ENCODE results near the gene UTP14A.

UTP14A gene

DNA sequence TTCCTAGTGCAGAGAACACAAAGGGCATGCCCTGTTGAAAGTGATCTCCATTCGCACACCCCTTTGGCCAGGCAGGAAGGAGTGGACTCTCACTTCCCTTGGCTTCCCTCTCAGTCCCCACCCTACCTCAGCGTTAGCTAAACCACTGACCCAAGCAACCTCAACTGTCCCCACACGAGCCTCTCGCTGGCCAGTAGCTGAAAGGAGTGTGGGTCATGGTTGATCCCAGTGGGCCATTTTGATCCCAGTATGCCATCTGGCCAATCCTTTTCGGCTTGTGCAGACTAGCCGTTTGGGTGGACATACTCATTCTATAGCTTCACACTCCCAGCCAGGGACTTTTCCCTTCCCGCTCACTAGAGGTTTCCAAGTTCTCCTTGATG is 52.1 kb downstream of the UTP14A start:
- no peak for DNase-seq
- TF ChIP-seq, protein P1, sequence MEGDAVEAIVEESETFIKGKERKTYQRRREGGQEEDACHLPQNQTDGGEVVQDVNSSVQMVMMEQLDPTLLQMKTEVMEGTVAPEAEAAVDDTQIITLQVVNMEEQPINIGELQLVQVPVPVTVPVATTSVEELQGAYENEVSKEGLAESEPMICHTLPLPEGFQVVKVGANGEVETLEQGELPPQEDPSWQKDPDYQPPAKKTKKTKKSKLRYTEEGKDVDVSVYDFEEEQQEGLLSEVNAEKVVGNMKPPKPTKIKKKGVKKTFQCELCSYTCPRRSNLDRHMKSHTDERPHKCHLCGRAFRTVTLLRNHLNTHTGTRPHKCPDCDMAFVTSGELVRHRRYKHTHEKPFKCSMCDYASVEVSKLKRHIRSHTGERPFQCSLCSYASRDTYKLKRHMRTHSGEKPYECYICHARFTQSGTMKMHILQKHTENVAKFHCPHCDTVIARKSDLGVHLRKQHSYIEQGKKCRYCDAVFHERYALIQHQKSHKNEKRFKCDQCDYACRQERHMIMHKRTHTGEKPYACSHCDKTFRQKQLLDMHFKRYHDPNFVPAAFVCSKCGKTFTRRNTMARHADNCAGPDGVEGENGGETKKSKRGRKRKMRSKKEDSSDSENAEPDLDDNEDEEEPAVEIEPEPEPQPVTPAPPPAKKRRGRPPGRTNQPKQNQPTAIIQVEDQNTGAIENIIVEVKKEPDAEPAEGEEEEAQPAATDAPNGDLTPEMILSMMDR (IDR thresholded peaks at IDR 0.05), result no peak
- Mint-ChIP-seq H3K4me1 (peaks cover 71% of the 10 kb centered on the region), H3K9me3 (peaks cover 46% of the 10 kb centered on the region), H3K27me3 (ENCODE audit: low read depth, poor library complexity) (peaks cover 22% of the 10 kb centered on the region), H3K4me3 (peak overlapping the region; percentile 60), H3K36me3 (ENCODE audit: low read depth) (no peaks in the 10 kb centered on the region), H3K27ac (no peak overlapping the region)

DNA sequence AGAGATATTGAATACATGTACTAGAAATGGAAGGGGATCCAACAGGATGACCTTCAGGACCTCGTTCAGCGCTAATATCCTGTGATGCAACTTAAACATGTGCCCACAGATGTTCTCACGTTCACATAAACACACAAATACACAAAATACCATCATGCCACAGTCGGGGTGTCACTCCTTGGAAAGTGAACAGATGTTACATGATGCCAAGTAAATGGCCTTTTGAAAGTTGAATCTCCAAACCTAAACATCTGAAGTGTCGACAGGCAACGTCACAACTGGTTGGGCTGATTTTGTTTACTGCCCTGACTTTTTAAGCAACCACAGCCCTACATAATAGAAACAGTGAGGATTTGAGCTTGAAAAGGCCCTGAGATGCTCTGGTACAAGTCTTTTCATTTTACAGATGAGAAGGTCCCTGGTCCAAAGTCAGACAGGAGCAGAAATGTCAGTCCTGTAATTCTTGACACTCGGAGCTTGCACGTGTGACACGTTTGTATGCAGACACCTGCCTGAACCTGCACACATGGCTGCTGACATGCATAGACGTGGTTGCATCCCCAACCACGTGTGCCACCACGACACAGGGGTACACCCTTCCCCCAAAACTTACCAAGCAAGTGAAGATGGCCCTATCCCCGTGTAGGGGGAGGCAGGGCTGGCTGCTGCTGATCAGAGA is 53.0 kb downstream of the UTP14A start:
- TF ChIP-seq, protein P1 (IDR thresholded peaks at IDR 0.05), result no peak
- no peak for DNase-seq
- peak overlapping the region; percentile 41 for H3K4me3 Mint-ChIP-seq
- H3K36me3 Mint-ChIP-seq (ENCODE audit: low read depth), result no peaks in the 10 kb centered on the region
- H3K9me3 Mint-ChIP-seq, result peaks cover 46% of the 10 kb centered on the region
- H3K27me3 Mint-ChIP-seq (ENCODE audit: low read depth, poor library complexity), result peaks cover 27% of the 10 kb centered on the region
- H3K4me1 Mint-ChIP-seq, result peaks cover 69% of the 10 kb centered on the region
- no peak overlapping the region for H3K27ac Mint-ChIP-seq

DNA sequence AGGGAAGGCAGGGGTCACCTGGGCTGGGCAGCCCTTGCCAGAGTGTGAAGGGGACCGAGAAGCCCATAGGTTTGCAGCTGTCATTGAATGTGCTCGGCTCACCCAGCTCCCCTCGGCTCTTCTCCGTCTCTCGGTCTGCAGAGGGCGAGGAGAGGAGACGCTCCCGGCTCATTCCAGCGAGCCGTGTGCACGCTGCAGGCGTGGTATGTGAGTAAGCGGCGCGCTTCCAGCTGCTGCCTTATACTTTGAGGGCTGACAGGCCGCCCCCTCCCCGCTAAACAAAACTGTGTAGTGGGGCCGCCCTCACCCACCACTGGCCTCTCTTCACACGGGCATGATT is 53.5 kb downstream of the UTP14A start:
- TF ChIP-seq, protein P1 (IDR thresholded peaks at IDR 0.05), result no peak
- Mint-ChIP-seq H3K4me3 (peak overlapping the region; percentile 65), H3K27me3 (ENCODE audit: low read depth, poor library complexity) (peaks cover 27% of the 10 kb centered on the region), H3K9me3 (peaks cover 43% of the 10 kb centered on the region), H3K36me3 (ENCODE audit: low read depth) (no peaks in the 10 kb centered on the region), H3K4me1 (peaks cover 66% of the 10 kb centered on the region), H3K27ac (no peak overlapping the region)
- peak; percentile 36 for DNase-seq

DNA sequence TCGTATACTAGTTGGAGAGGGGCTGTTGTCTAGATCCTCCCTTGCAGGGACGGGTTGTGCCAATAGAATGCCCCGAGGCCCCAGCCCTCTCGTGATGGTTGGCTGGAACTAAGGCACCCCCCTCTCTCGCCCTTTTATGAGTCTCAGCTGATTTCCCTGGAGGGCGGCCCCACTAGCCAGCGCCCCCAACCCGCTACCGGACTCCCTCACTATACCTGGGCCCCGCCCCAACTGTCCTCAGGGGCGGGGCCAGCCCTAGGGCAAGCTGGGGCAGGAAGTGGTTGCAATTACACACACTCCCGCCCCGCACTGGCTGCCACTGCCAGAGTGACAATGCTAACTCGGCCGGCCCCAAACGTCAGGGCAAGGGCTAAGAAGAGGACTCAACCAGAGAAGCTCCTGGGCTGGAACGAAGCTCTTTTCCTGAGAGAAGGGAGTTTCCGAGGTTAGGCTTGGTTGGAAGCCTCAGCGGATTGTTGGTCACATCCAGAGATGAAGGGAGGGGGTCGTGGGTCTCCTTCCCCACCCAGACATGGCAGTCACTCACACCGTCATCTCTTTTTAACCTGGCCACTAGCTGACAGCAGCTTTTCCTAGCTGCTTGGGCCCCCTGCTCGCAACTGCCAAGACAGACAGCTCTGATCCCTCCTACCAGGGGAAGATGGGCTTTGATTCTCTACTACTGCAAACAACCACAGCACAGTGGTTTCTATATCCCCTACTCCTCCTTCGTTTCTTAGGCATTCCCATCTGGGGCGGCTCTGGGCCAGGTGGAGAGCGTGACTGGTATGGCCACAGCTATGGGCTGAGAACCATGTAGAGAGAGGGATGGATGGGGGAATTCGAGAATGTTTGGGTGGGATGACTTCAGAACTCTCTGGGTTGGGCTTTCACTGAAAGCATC is 55.5 kb downstream of the UTP14A start:
- Mint-ChIP-seq H3K36me3 (ENCODE audit: low read depth) (no peaks in the 10 kb centered on the region), H3K4me1 (peaks cover 56% of the 10 kb centered on the region), H3K4me3 (peak overlapping the region; percentile 64), H3K27ac (peak overlapping the region; percentile 61), H3K9me3 (peaks cover 50% of the 10 kb centered on the region), H3K27me3 (ENCODE audit: low read depth, poor library complexity) (peaks cover 27% of the 10 kb centered on the region)
- TF ChIP-seq, protein P1 (IDR thresholded peaks at IDR 0.05), result no peak
- DNase-seq, result peak; percentile 75

DNA sequence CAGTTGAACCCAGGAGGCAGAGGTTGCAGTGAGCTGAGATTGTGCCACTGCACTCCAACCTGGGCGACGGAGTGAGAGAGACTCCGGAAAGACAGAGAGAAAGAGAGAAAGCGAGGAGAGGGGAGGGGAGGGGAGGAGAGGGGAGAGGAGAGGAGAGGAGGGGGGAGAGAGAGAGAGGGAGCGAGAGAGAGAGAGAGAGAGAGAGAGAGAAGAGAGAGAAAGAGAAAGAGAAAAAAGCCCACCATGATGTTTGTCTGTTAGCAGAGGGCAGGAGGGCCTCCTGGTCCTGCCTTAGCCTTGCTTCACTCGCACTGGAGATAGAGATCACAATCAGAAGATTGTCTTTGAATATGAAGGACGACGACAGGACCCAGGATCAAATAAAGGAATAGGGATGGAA is 57.8 kb downstream of the UTP14A start:
- TF ChIP-seq, protein P1 (IDR thresholded peaks at IDR 0.05), result no peak
- no peaks in the 10 kb centered on the region for H3K36me3 Mint-ChIP-seq (ENCODE audit: low read depth)
- peaks cover 39% of the 10 kb centered on the region for H3K4me1 Mint-ChIP-seq
- no peak overlapping the region for H3K27ac Mint-ChIP-seq
- no peak overlapping the region for H3K4me3 Mint-ChIP-seq
- no peak for DNase-seq
- peaks cover 52% of the 10 kb centered on the region for H3K9me3 Mint-ChIP-seq
- peaks cover 18% of the 10 kb centered on the region for H3K27me3 Mint-ChIP-seq (ENCODE audit: low read depth, poor library complexity)
